Measurements from ENCODE around the gene MGAT2. TPM values are rescaled to one million over a fixed set of nuclear protein-coding genes. Genes with fewer than 3 reads are reported as not detected.

The MGAT2 gene
- total RNA-seq, 2 donors from 2014 or later, result 21.4 to 23.5 TPM

GRCh38 chr14:49612671-49613070, 7.9 kb upstream of the MGAT2 start:
- DNase-seq, result no peak
- H3K9me3 Mint-ChIP-seq, result no peaks in the 10 kb centered on the region
- H3K36me3 Mint-ChIP-seq (ENCODE audit: low read depth), result peaks cover 22% of the 10 kb centered on the region
- no peak overlapping the region for H3K4me3 Mint-ChIP-seq
- Histone ChIP-seq H3K9me3 (ENCODE audit: control insufficient read depth, low read length) (no peaks in the 10 kb centered on the region), H3K4me1 (ENCODE audit: control insufficient read depth, insufficient read depth, low read length) (no peaks in the 10 kb centered on the region), H3K27ac (ENCODE audit: low read depth, low read length) (no peak overlapping the region), H3K36me3 (ENCODE audit: control insufficient read depth, insufficient read depth, low read length) (peaks cover 37% of the 10 kb centered on the region), H3K27me3 (ENCODE audit: control insufficient read depth, insufficient read depth, low read length, poor library complexity, severe bottlenecking) (no peaks in the 10 kb centered on the region), H3K4me3 (ENCODE audit: low read length) (no peak overlapping the region), H3K9ac (ENCODE audit: extremely low read depth, low read length, poor library complexity, severe bottlenecking) (no peak overlapping the region)
- H3K4me1 Mint-ChIP-seq, result no peaks in the 10 kb centered on the region
- WGBS, 2 experiments (ENCODE audit: insufficient coverage in 1 of 2, insufficient read length in 1 of 2), result 94 to 95% methylated on average over 8 of the region's 8 CpGs
- no peak for TF ChIP-seq CTCF (conservative IDR thresholded peaks at IDR 0.05)
- H3K27me3 Mint-ChIP-seq (ENCODE audit: insufficient read depth), result no peaks in the 10 kb centered on the region
- no peak overlapping the region for H3K27ac Mint-ChIP-seq

GRCh38 chr14:49614196-49614595, 6.4 kb upstream of the MGAT2 start:
- WGBS, 2 experiments (ENCODE audit: insufficient coverage in 1 of 2, insufficient read length in 1 of 2), result 95 to 100% methylated on average over 2 of the region's 2 CpGs
- Histone ChIP-seq H3K4me3 (ENCODE audit: low read length) (no peak overlapping the region), H3K4me1 (ENCODE audit: control insufficient read depth, insufficient read depth, low read length) (no peaks in the 10 kb centered on the region), H3K9me3 (ENCODE audit: control insufficient read depth, low read length) (no peaks in the 10 kb centered on the region), H3K27ac (ENCODE audit: low read depth, low read length) (no peak overlapping the region), H3K9ac (ENCODE audit: extremely low read depth, low read length, poor library complexity, severe bottlenecking) (no peak overlapping the region), H3K36me3 (ENCODE audit: control insufficient read depth, insufficient read depth, low read length) (peaks cover 42% of the 10 kb centered on the region), H3K27me3 (ENCODE audit: control insufficient read depth, insufficient read depth, low read length, poor library complexity, severe bottlenecking) (no peaks in the 10 kb centered on the region)
- Mint-ChIP-seq H3K9me3 (no peaks in the 10 kb centered on the region), H3K36me3 (ENCODE audit: low read depth) (peaks cover 27% of the 10 kb centered on the region), H3K4me1 (no peaks in the 10 kb centered on the region), H3K4me3 (no peak overlapping the region), H3K27ac (no peak overlapping the region), H3K27me3 (ENCODE audit: insufficient read depth) (no peaks in the 10 kb centered on the region)
- no peak for DNase-seq
- TF ChIP-seq CTCF (conservative IDR thresholded peaks at IDR 0.05), result no peak

- H3K36me3 ChIP-seq (ENCODE audit: control insufficient read depth, insufficient read depth, low read length), result peaks cover 43% of the 10 kb centered on the region
- H3K27ac Mint-ChIP-seq, result no peak overlapping the region
- 86 to 90% methylated on average over 5 to 6 of the region's 6 CpGs for WGBS, 2 experiments (ENCODE audit: insufficient coverage in 1 of 2, insufficient read length in 1 of 2)
- no peaks in the 10 kb centered on the region for H3K9me3 Mint-ChIP-seq
- H3K9me3 ChIP-seq (ENCODE audit: control insufficient read depth, low read length), result no peaks in the 10 kb centered on the region
- no peak overlapping the region for H3K4me3 ChIP-seq (ENCODE audit: low read length)
- no peak overlapping the region for H3K4me3 Mint-ChIP-seq
- no peak for DNase-seq
- peaks cover 22% of the 10 kb centered on the region for H3K36me3 Mint-ChIP-seq (ENCODE audit: low read depth)
- no peak for TF ChIP-seq CTCF (conservative IDR thresholded peaks at IDR 0.05)
- H3K9ac ChIP-seq (ENCODE audit: extremely low read depth, low read length, poor library complexity, severe bottlenecking), result no peak overlapping the region
- no peaks in the 10 kb centered on the region for H3K4me1 ChIP-seq (ENCODE audit: control insufficient read depth, insufficient read depth, low read length)
- H3K4me1 Mint-ChIP-seq, result peaks cover 3% of the 10 kb centered on the region
- no peaks in the 10 kb centered on the region for H3K27me3 ChIP-seq (ENCODE audit: control insufficient read depth, insufficient read depth, low read length, poor library complexity, severe bottlenecking)
- H3K27ac ChIP-seq (ENCODE audit: low read depth, low read length), result no peak overlapping the region
- H3K27me3 Mint-ChIP-seq (ENCODE audit: insufficient read depth), result no peaks in the 10 kb centered on the region
Observed at GRCh38 chr14:49615776-49616175, 4.8 kb upstream of the MGAT2 start.

Data from endodermal cell (in vitro differentiated cells).